Karpas-422 (cell line): ENCODE data around the gene JPH3. TPM values are rescaled to one million over a fixed set of nuclear protein-coding genes. Genes with fewer than 3 reads are reported as not detected.
"Not testable (repeated sequence)": the region's sequence is repeated elsewhere in the genome, so short reads cannot be mapped to it uniquely, and the experiment has no call there.

ENCODE experiments used
- DNase-seq: peaks from one replicate; pipeline ENCODE4 v3.0.0-alpha.2; 2015
- H2AFZ ChIP-seq: fragments of 200-600 bp; sonication (generic); 2 replicates; pipeline ENCODE4 v1.6.1; 2014; ENCODE audit warnings: antibody characterized with exemption, low read length, mixed read lengths
- H3K27ac ChIP-seq: fragments of 200-600 bp; sonication (generic); 2 replicates; pipeline ENCODE4 v1.5.1; 2014; ENCODE audit warnings: mild to moderate bottlenecking, low read length, moderate library complexity
- H3K27me3 ChIP-seq: fragments of 200-600 bp; sonication (generic); 2 replicates; pipeline ENCODE4 v1.6.1; 2014; ENCODE audit warnings: low read length, mixed read lengths
- H3K36me3 ChIP-seq: fragments of 200-600 bp; sonication (generic); 2 replicates; pipeline ENCODE4 v1.6.1; 2014; ENCODE audit warnings: low read length, mixed read lengths; ENCODE audit not compliant: insufficient read depth
- H3K4me1 ChIP-seq: fragments of 200-600 bp; sonication (generic); 2 replicates; pipeline ENCODE4 v1.6.1; 2014; ENCODE audit warnings: mild to moderate bottlenecking, low read length, mixed read lengths
- H3K4me2 ChIP-seq: fragments of 200-600 bp; sonication (generic); 2 replicates; pipeline ENCODE4 v1.6.1; 2014; ENCODE audit warnings: low read length, low read depth, mild to moderate bottlenecking; ENCODE audit not compliant: poor library complexity, severe bottlenecking
- H3K4me3 ChIP-seq: fragments of 200-600 bp; sonication (generic); 2 replicates; pipeline ENCODE4 v1.5.1; 2014; ENCODE audit warnings: mild to moderate bottlenecking, antibody characterized with exemption, low read length, mixed read lengths
- H3K79me2 ChIP-seq: fragments of 200-600 bp; sonication (generic); 2 replicates; pipeline ENCODE4 v1.6.1; 2014; ENCODE audit warnings: mild to moderate bottlenecking, low read length, mixed read lengths
- H3K9ac ChIP-seq: fragments of 200-600 bp; sonication (generic); 2 replicates; pipeline ENCODE4 v1.6.0; 2014; ENCODE audit warnings: low read length
- H3K9me2 ChIP-seq: fragments of 200-600 bp; sonication (generic), shearing (Covaris generic); replicated peaks from 2 replicates; pipeline ENCODE4 v1.6.0; 2014; ENCODE audit warnings: mild to moderate bottlenecking, low read length, moderate library complexity; ENCODE audit not compliant: insufficient read depth
- H3K9me3 ChIP-seq: fragments of 300-700, 200-600 bp; sonication (generic); 2 replicates; pipeline ENCODE4 v1.6.1; 2014; ENCODE audit warnings: low read length, mixed read lengths
- H4K20me1 ChIP-seq: fragments of 200-600 bp; sonication (generic); 2 replicates; pipeline ENCODE4 v1.6.1; 2014; ENCODE audit warnings: mild to moderate bottlenecking, antibody characterized with exemption, low read length, low read depth; ENCODE audit not compliant: insufficient read depth
- total RNA-seq: library from RNA; depleted of rRNA; stranded (reverse); fragments of >200 nt; shearing (Covaris generic); gene quantifications from 2 replicates; pipeline ENCODE4 v1.2.3, GENCODE V29; 2014; ENCODE audit warnings: low replicate concordance

Gene JPH3
- total RNA-seq, 1 experiment from 2014 or later: not detected

DNA sequence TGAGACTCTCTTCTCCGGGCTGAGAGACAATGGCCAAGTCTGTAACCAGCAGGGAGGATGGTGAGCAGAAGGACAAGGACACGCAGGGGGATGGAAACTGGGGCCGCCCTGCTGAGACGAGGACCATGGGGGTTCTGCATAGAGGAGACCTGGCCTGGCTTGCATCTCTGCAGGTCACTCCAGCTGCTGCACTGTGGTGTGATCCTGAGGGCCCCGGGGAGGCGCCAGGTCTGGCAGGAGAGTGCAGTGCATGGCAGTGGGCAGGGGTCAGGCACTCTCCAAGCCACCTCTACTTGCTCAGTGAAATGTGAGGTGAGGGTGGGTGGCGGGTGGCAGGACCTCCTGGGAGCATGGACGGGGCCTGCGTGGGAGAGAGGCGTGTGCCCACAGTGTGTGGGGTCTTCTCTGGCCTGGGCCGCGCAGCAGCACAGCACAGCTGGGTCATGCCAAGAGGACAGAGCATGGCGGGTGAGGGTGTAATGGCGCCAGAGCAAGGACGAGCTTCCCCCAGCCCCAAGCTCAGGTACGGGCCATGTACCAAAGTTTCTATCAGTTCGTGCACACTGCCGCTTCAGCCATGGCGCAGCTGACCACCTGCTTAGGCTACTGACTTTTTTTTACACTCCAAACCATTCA lies 120.4 kb downstream of the JPH3 start:
- no peak overlapping the region for H3K9ac ChIP-seq

DNA sequence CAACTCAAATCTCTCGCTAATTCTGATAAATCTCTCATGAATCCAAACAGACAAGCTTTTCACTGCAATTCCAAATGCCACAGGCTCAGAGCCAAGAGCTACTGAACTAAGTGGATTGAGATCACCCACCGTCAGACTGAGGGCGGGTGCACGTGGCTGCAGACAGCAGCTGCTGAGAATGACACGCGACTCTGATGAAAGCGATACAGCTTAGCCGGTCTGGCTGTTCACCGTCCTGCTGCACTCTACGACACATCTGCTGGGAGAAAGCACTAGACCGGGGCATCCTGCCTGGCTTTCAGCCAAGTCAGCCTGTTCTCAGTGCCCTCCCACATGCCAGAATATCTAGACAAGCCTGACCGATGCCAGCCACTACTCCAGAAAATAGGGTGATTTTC lies 120.9 kb downstream of the JPH3 start:
- no peak overlapping the region for H2AFZ ChIP-seq
- no peaks in the 10 kb centered on the region for H3K9me2 ChIP-seq
- no peak overlapping the region for H3K4me3 ChIP-seq
- no peaks in the 10 kb centered on the region for H3K27me3 ChIP-seq
- H3K9ac ChIP-seq: no peak overlapping the region
- H3K27ac ChIP-seq: no peak overlapping the region
- H3K4me2 ChIP-seq: no peak overlapping the region
- no peaks in the 10 kb centered on the region; the same call in 1 of the 2 replicates for H3K36me3 ChIP-seq
- DNase-seq: no peak
- H4K20me1 ChIP-seq: no peaks in the 10 kb centered on the region
- H3K9me3 ChIP-seq: no peaks in the 10 kb centered on the region
- H3K4me1 ChIP-seq: no peaks in the 10 kb centered on the region
- no peaks in the 10 kb centered on the region for H3K79me2 ChIP-seq

More for the DNA sequence above, 120.4 kb downstream of the JPH3 start:
- no peak for DNase-seq
- H3K27ac ChIP-seq: no peak overlapping the region
- no peak overlapping the region for H2AFZ ChIP-seq
- H3K27me3 ChIP-seq: no peaks in the 10 kb centered on the region
- no peaks in the 10 kb centered on the region; the same call in 1 of the 2 replicates for H3K36me3 ChIP-seq
- no peak overlapping the region for H3K4me3 ChIP-seq
- no peaks in the 10 kb centered on the region for H3K79me2 ChIP-seq
- no peaks in the 10 kb centered on the region for H3K9me3 ChIP-seq
- H4K20me1 ChIP-seq: no peaks in the 10 kb centered on the region
- H3K4me2 ChIP-seq: no peak overlapping the region
- H3K9me2 ChIP-seq: no peaks in the 10 kb centered on the region
- no peaks in the 10 kb centered on the region for H3K4me1 ChIP-seq

DNA sequence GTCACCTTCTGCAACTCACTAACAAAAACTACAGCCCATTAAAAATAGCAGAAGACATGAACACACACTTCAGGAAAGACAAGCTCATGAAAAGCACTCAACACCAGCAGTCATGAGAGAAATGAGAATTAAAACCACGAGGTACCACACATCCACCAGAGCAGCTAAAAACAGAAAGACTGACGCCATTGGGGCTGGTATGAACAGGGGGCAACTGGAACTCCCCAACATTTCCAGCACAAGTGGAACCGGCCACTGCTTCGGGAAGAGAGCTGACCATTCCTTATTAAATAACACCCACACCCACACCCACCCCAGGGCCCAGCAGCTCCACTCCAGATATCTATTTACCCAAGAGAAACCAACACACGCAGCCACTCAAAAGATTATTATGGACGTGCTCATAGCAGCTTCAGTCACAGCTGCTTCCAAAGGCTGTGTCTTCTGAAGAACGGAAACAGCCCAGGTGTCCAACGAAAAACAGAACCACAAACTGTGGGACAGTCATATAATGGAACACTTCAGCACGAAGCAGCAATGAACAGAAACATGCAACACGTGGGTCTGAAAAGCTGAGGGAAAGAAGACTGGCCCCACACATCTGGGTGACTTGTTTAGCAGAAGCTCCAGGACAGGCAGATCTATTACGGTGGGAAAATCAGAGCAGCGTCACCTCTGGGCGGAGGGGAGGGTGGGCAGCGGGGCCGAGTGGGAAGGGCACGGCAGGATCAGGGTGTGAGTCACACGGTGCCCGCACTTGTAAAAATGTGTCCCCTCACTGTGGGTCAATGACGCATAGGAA lies 122.4 kb downstream of the JPH3 start:
- H3K27ac ChIP-seq: no peak overlapping the region
- H4K20me1 ChIP-seq: no peaks in the 10 kb centered on the region
- H3K79me2 ChIP-seq: no peaks in the 10 kb centered on the region
- H3K36me3 ChIP-seq: peaks cover 5% of the 10 kb centered on the region
- no peak for DNase-seq
- H3K9me3 ChIP-seq: no peaks in the 10 kb centered on the region
- no peaks in the 10 kb centered on the region for H3K4me1 ChIP-seq
- H3K4me3 ChIP-seq: no peak overlapping the region
- no peaks in the 10 kb centered on the region for H3K9me2 ChIP-seq
- no peak overlapping the region for H3K9ac ChIP-seq
- no peak overlapping the region for H2AFZ ChIP-seq
- H3K4me2 ChIP-seq: no peak overlapping the region
- H3K27me3 ChIP-seq: no peaks in the 10 kb centered on the region

DNA sequence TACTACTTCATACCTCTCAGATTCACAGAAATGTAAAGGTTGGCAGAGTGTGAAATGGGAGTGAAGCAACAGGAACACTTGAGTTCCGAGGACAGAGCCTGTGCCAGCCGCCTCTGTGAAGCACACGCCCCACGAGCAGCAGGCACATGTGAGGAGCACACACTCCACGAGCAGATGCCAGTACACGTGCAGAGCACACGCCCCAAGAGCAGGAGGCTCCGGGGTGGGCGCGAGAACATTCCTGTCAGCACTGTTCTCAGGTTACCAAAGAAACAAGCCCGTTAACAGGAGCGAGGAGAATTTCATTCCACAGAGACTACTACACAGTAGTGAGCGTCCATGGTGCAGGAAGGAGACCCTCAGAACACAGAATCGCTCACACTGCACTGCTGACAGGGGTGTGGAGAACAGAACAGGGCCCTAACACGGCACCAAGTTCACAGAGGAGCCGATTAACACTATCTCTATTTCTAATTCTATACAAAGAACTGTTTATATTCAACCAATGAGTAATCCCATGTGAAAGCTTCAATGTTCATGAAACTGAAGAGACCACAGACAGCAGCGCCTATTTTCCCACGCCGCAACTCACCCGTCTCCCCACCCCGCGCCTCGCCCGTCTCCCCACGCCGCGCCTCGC lies 123.4 kb downstream of the JPH3 start:
- Histone ChIP-seq H3K79me2 (no peaks in the 10 kb centered on the region), H4K20me1 (no peaks in the 10 kb centered on the region), H3K4me3 (no peak overlapping the region), H2AFZ (no peak overlapping the region), H3K27me3 (no peaks in the 10 kb centered on the region), H3K9ac (no peak overlapping the region), H3K4me1 (no peaks in the 10 kb centered on the region), H3K9me3 (no peaks in the 10 kb centered on the region), H3K36me3 (peaks cover 9% of the 10 kb centered on the region), H3K27ac (no peak overlapping the region), H3K4me2 (no peak overlapping the region), H3K9me2 (no peaks in the 10 kb centered on the region)
- DNase-seq: no peak

DNA sequence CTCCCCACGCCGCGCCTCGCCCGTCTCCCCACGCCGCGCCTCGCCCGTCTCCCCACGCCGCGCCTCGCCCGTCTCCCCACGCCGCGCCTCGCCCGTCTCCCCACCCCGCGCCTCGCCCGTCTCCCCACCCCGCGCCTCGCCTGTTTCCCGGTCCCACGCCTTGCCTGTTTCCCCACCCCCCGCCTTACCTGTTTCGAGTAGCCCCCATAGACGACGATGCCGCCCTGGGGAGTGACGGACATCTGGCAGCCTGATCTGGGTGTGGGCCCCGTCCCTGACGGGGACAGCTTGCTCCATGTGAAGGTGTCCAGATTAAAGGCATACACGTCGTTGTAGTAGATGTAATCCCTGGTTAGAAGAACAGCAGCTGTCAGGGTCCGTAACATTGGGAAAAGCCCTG lies 124.3 kb downstream of the JPH3 start:
- H3K9ac ChIP-seq, H3K9me3 ChIP-seq, H3K27ac ChIP-seq, H3K79me2 ChIP-seq, H2AFZ ChIP-seq, H3K4me3 ChIP-seq, H3K4me2 ChIP-seq, H3K27me3 ChIP-seq, H4K20me1 ChIP-seq, H3K36me3 ChIP-seq, H3K4me1 ChIP-seq, H3K9me2 ChIP-seq, DNase-seq: not testable (repeated sequence)

DNA sequence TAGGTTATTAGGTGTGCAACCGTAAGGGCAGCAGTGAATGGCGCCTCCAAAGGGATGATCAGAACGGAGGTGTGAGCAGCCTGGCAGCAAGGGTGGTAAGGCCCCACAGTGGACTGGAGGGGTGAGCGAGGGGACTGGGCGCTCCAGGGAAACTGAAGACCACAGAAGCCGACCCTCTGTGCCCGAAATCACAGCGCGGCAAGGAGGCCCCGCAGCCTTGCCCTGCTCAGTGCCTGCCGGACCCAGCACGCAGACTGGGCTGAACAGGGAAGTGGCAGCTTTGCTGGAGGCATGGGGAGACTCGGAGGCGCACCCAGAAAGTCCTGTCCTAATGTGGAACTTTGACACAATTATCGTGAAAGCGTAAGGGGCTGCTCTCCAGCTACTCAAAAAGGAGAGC lies 125.0 kb downstream of the JPH3 start:
- Histone ChIP-seq H3K9ac (no peak overlapping the region), H4K20me1 (no peaks in the 10 kb centered on the region), H3K4me1 (no peaks in the 10 kb centered on the region), H3K79me2 (0 out of 2 replicates have a peak, but pooled peaks cover 3% of the 10 kb centered on the region), H3K27me3 (no peaks in the 10 kb centered on the region), H3K36me3 (peaks cover 10% of the 10 kb centered on the region; the same call in 1 of the 2 replicates), H2AFZ (no peak overlapping the region), H3K27ac (no peak overlapping the region), H3K9me2 (no peaks in the 10 kb centered on the region), H3K4me2 (no peak overlapping the region), H3K9me3 (no peaks in the 10 kb centered on the region), H3K4me3 (no peak overlapping the region)
- DNase-seq: no peak

DNA sequence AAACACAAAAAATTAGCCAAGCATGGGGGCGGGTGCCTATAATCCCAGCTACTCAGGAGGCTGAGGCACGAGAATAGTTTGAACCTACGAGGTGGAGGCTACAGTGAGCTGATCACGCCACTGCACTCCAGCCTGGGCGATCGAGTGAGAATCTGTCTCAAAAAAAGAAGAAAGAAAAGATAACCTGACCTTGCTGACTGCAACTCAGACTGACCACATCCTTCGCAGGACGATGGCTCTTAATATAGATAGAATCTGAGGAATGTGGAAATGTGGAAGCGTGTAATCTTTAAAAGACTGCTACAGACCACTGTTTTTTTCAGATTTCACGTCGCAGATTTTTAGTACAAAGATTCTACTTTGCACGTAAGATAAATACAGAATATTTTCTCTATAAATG lies 125.7 kb downstream of the JPH3 start:
- Histone ChIP-seq H3K4me3 (no peak overlapping the region), H3K9ac (no peak overlapping the region), H3K27me3 (no peaks in the 10 kb centered on the region), H3K9me2 (no peaks in the 10 kb centered on the region), H3K9me3 (no peaks in the 10 kb centered on the region), H3K4me2 (no peak overlapping the region), H3K79me2 (0 out of 2 replicates have a peak, but pooled peaks cover 3% of the 10 kb centered on the region), H3K4me1 (no peaks in the 10 kb centered on the region), H3K27ac (no peak overlapping the region), H3K36me3 (peaks cover 10% of the 10 kb centered on the region; the same call in 1 of the 2 replicates), H4K20me1 (no peaks in the 10 kb centered on the region), H2AFZ (no peak overlapping the region)
- DNase-seq: no peak

DNA sequence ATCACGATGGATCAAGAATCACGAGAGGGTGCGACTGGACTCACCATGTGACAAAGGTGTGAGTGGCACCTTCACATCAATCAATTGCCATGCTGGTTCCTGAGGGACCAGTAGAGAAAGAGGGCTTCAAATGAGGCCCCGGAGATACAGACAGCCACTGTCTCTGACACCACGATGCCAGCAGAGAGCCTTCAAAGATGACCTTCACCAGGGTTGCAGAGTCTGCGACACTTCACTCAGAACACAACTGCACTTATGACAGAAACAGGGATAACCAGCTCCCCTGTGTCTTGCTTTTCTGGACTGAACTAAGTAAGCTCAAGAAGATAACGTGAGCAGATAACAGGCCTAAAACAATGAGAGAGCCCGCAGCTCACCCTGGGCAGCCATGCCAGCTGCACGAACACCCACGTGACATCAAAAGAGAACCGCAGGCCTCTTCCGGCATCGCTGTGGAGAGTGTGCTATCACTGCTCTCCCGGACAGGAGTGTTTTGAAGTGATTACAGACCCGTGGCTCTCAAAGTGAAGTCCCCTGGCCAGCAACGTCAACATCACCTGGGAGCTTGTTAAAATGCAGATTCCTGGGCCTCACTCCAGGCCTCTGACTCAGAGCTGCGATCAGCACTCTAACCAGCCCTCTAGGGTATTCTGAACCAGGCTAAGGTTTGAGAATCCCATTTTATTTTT lies 127.1 kb downstream of the JPH3 start:
- Histone ChIP-seq H3K4me1 (no peaks in the 10 kb centered on the region), H3K9me2 (no peaks in the 10 kb centered on the region), H2AFZ (no peak overlapping the region), H3K36me3 (peaks cover 10% of the 10 kb centered on the region; the same call in 1 of the 2 replicates), H3K4me3 (no peak overlapping the region), H3K27ac (no peak overlapping the region), H3K9ac (no peak overlapping the region), H3K27me3 (no peaks in the 10 kb centered on the region), H3K9me3 (no peaks in the 10 kb centered on the region), H3K4me2 (no peak overlapping the region), H4K20me1 (peaks cover 1% of the 10 kb centered on the region; the same call in 1 of the 2 replicates), H3K79me2 (0 out of 2 replicates have a peak, but pooled peaks cover 4% of the 10 kb centered on the region)
- no peak for DNase-seq
